Anterior cingulate cortex (tissue), 58 donors: ENCODE measurements around the gene GALNT2.

Experiments used
- DNase-seq, 58 donors: peaks; one replicate each; lab custom pipeline; 2025; lab: John Stamatoyannopoulos, UW

The GALNT2 gene

DNA sequence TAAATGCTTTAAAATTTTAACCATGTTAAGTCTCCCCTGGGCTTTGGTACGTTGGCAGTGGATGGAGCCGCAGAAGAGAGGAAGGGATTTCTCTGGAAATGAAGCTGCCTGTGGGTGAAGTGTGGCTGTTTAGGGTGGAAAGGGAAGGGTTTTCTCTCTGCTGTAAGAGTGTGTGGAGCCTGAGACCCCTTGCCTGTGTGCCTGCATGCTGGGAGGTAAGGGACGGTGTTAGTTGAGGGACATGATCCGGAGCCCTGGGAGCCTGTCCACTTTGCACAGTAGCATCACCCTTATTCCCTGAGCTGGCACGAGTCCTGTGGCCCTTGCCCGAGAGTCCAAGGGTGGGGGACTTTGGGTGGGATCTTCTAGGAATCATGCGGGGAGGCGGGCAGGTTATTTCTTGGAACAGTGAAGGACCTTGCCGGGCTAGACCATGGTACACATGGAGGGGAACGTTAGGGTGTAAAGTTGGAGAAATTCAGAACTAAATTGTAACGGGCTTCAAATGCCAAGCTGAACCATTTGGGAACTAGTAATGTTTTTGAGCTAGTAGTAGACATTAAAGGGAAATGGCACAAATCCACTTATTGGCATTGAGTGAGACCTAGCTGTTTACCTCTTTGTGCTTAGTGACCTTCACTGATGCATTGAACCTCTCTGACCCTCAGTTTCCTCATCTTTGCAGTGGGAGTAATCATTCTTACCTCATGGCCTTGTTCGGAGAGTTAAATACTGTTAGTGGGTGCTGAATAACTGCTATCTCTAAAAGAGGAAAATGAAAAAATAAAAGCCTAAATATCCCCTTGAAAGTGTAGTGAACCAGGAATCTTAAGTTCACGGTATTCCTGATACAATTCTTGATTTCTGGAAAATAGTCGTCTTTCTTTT, 3.5 kb downstream of the GALNT2 start:
- DNase-seq, result no peak

DNA sequence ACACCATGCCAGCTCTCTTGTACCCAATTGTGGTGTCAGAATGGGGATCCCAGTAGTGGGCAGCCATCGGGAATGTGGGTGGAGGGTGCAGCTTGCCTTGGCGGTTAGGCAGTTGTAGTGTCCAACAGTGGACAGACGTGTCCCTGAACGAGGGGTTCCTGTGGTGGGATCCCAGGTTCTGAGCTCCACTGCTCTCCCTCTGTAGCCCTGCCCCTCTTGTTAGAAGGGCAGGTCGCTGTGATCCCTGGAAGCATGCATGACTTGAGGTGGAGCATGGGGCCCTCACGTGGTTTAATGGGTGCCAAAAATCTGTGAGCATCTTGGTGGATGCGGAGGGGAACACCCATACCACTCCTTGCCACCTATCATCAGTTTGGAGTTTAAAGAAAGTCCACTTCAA, 4.3 kb downstream of the GALNT2 start:
- no peak for DNase-seq

DNA sequence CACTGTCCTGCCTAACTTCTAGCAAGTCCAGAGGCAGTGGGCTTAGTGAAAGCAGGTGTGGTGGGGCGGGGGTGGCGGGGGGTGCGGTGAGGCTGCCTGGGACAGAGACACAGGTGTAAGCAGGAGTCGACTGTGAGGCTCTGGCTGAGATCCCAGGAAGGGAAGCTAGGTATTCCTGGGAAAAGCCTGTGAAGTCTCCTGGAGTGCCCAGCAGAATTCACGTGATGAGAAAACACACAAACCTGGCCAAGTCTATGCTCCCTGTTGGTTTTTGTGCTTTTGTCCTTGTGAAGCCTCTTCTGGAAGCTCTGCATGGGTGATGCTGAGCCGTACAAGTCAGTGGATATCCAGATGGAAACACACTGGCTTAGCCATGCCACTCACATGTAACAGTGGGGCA, 5.3 kb downstream of the GALNT2 start:
- DNase-seq, result no peak

DNA sequence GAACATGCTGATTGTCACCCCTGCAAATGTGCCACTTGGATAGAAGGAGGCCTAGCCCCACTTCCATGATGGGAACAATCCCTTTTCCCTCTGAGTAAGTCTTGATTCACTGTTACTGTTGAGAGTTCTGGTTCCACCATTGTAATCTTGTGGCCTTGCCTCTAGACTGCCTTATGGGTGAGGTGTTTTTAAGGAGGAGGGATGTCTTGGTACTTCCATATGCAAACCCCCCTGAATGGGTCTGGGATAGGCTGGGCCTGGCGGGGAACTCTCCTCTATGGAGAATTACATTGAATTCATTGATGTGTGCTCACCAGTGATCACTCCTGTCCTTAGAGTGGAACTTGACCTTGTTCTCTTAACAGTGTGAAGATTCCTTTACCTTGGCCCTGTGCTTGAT, 5.8 kb downstream of the GALNT2 start:
- DNase-seq, result no peak

DNA sequence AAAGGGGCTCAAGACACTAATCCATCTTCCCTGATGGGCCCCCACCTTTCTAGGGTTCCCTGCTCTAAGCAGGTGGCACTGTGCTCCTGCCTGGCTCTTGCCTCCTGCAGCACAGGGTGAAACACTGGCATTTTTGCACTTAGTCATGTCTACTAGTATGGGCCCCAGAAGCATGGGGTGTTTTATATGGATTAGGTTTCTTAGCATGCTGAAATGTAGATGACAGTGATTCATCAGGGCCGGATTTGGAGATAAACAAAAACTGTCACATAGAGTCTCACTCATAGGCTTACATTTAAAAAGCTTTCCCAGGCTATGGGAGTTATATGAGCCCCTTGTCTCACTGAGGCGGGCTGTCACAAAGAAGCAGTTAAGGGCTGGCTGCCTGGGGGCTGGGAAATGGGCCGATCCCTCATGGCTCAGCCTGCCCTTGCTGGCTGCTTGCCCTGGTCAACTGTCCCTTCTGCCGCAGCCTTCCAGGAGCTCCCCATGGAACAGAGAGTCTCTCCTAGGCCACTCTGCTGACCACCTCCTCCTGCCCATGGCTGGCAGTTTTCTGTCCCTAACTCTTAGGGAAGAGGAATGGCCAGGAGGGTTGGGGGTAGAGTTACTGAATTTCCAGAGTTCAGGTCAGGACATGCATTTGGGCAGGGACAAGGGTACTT, 6.5 kb downstream of the GALNT2 start:
- peak in 29 of 58 donors; percentile 6 to 79 (median 34) for DNase-seq

DNA sequence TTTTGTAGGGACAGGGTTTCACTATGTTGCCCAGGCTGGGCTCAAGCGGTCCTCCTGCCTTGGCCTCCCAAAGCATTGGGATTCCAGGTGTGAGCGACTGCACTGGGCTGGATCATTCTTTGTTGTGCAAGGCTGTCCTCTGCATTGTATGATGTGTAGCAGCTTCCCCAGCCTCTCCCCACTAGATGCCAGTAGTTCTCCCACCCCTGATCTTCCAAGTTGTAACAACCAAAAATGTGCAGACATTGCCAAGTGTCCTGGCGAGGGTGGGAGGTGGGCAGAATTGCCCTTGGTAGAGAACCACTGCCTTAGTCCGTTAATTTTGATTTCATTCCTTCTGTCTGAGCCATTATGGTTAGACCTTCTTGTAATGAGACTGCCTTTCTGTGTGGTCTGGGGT, 7.2 kb downstream of the GALNT2 start:
- no peak for DNase-seq

DNA sequence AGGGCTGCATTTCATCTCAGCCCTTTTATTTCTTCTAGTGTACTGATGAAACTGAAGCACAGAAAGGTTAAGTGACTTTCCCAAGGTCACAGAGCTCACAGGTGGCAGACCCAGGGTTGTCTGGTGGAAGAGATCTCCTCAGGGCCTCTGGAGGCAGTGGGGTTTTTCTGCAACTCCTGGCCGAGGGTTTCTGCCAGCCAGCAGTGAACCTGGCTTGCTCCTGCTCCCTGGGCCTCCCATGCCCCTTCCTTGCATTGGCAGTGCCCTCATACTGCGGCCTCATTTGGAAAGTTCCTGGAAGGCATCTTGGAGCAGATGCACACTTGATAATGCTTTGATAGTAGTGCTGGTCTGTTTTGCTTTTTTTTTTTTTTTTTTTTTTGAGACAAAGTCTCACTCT, 7.7 kb downstream of the GALNT2 start:
- DNase-seq, result no peak

DNA sequence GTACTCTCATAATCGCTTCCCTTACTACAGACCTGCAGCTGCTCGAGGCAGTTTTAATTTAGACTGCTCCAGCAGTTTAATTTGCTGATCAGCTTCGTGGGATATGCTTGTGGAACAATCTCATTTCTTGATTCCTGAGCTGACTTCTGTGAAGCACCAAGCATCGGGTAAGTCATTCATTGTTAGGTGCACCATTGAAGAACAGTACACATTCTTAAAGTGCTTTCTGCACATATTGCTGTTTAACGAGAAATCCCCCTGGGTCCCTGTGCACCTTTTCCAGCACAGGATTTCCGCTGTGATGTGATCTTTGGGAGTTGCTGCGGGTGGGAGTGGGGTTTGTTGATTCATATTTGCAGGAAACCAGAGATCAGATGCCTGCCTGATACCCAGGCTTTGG, 9.1 kb downstream of the GALNT2 start:
- DNase-seq, result no peak

DNA sequence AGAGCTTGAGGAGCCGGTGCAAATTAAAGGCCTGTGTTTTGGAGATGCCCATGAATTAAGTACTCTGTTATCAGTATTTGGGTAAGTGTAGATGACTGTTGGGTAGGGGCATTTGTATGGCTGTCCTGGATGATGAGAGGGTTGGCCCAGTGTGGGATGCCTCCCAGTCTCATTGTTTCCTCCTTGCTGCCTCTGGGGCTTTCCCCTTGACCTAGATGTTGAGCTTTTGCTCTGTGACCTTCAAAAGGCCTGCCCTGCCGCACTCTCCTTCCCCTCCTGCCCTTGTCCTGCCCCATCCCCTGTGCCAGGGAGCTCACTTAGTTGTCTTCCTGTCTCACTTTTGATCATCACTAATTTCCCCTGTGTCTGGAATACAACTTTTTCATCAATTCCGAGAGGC, 10.0 kb downstream of the GALNT2 start:
- no peak for DNase-seq

DNA sequence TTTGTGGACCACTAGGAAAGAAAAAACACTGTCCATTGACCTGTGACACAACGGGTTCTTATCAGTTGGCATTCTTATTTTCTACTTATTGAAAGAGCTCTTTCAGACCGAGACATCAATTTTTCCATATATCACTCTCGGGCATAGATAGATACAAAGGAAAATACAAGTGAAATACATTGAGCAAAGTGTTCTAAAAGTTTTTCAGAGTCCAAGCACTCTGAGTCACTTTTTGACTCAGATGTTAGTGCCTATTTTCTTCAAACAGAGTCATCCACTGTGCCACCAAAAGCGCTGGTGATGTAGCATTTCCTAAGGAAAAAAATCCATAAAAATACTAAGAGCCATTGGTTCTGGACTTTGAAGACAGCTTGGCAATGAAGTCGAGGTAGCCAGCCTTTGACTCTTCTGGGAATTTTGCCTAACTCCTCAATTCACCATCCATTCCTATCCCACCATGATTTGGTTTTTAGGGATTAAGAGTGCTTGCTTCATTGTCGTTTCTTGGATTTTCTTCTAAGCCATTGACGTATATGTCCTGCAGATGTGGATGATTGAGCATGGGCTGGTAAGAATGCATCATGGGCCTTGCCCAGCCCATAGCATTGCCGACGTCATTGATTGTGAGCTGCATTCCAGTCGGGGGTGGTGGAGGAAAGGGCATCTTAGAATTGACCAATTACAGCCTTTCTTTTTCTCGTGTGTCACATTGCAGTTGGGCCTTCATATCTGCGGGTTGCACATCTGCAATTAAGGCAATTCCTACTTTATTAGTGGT, 10.6 kb downstream of the GALNT2 start:
- no peak for DNase-seq

DNA sequence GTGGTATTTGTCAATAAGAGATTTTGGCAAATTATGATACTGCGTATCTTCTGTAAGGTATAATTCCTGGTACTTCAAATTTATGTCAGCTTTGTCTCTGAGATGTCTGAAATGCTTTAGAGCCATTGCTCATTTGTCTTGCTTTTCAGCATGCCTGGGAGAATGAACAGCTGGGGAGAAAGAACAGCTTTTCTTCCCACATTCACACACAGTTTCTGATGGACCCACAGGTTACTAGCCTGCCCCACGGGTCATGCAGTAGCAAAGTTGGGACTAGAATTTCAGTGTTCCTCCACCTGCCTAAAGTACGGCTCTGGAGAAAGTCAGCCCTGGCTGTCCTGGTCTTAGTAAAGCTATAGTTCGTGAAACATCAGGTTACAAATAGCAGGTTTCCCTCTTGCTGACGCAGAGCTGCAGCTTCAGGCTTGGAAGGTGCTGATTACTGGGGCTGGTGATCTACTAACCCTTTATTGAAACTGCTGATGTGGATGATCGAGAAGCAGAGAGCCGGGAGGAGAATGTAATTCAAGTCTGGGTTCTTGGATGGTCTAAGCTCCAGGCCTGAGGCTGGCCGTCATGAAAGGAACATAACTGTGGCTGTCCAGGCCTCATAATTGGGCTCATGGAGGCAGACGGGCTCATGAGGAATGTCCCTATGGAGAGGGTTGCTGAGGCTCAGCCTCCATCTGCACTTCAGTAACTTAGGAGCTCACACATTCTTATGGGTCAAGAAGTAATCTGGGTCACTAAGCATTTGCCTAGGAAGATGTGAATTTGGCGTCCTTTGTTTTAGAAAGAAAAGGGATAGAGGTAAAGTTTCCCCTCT, 12.4 kb downstream of the GALNT2 start:
- DNase-seq, result no peak

DNA sequence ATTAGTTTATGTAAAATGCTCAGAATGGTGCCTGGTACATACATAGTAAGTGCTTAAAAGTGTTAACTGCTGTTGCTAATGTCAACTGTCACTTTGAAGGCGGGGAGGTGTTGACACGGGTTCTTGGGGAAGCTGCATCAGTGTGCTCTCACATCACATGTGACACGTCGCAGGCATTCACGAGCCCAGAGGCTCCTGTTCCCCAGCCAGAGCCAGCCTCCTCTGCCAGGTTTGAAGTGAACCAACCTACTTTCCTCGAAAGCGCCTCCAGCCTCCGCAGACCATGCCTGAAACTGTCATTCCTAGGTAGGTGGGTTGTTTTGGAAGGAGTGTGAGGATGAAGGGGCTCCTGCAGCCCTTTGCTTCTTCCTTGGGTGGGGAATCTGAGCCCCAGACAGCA, 13.8 kb downstream of the GALNT2 start:
- DNase-seq, result peak in 1 of 58 donors; percentile 39

DNA sequence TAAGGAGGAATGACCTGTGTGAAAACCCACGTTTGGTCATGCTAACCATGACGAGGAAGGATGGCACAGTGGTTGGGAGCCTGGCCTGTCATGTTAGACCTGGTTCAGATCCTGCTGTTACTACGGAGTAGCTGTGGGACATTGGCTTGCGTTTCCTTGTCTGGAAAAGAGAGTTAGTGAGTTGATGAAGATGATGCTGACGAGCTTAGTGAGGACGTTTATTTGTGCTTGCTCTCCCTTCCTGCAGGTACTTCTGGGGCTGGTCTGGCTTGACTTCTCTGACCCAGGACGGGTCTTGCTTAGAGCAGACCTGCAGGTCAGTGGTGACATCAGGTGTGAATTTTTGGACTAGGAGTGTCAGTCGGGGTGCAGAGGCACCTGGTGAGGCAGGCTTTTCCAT, 14.7 kb downstream of the GALNT2 start:
- no peak for DNase-seq

DNA sequence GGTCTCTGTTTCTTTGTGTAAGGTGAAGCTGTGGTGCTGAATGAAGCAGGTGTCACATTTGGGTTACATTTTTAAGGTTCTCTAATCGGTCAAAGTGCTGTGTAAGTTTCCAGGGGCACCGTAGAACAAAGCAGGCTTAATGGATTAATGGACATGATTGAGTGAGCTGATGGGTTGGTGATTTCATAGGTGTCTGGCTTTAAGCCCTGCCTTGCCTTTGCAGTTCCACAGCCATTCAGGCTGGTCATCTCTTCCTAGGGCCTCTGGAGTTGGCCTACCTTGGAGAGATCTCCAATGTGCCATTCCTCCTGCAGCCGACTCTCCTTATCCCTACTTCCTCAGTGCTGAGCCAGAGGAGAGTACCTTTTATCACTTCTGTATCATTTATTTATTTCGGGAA, 15.2 kb downstream of the GALNT2 start:
- no peak for DNase-seq

DNA sequence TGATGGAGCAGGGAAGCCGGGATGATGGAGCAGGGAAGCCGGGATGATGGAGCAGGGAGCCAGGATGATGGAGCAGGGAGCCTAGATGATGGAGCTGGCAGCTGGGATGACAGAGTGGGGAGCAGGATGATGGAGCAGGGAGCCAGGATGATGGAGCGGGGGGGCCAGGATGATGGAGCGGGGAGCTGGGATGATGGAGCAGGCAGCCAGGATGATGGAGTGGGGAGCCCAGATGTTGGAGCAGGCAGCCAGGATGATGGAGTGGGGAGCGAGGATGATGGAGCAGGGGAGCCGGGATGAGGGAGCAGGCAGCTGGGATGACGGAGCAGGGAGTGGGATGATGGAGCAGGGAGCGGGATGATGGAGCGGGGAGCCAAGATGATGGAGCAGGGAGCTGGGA, 16.0 kb downstream of the GALNT2 start:
- DNase-seq, result no peak

DNA sequence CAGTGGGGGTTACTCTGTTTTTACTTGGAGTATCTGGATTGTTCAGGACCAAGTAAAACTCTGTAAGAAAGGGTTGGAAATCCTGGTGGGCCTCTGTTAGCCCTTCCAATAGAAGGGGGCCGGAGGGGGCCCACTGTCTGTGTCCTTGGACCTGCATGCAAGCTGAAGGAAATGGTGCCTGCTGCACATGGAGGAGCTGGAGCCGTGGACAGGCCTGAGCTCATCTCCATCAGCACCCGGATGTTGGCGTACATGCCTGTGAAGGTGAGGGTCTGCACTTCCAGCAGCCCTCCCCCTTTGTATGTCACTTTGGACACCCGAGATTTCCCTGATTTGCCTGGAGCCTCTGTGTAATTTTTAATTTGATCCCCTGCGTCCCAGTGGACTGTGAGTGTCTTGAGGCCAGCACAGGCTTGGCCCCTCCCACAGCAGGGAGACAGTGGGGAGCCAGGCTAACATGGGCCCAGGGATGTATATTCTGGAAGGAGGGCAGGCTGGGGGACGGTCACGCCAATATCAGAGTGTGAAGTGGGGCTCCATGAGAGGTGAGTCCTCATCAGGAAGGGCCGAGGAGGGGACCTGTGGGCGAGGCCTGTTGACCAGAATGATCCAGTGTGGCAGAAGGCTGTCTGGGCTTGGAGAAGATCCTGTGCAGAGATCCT, 16.8 kb downstream of the GALNT2 start:
- no peak for DNase-seq

DNA sequence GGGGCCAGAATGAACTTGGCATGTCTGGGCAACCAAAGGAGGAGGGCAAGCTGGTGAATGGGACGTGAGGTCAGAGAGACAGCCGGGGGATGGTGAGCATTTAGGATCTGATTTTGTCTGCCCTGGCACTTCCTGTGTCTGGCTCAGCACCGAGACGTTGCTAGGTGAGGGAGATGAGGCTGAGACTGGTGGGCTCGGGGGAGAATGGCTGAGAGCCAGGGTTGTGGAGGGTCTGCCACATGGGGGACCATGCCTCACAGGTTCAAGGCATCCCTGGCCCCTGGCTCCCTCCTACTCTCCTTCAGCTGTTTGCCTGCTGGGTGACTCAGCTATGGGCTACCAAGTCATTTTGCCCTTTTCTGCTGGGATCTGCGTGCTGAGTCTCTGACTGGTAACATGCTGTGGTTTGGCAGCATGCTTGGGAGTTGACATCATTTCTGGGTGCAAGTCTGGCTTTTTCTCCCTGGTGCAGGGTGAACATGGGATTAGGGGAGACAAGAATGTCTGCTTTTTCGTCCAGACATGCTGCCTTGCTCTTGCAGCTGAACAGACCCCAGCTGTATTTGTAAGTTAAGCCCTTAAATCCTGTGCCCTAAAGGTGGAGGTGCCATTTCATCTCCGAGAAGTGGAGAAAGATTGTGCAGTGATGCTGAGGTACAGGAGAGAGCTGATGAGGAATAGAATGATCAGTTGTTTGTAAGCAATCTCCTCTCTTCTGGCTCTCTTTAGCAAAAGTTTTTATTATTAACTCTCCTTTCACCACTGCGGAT, 17.6 kb downstream of the GALNT2 start:
- DNase-seq, result peak in 4 of 58 donors; percentile 26 to 67 (median 35)

DNA sequence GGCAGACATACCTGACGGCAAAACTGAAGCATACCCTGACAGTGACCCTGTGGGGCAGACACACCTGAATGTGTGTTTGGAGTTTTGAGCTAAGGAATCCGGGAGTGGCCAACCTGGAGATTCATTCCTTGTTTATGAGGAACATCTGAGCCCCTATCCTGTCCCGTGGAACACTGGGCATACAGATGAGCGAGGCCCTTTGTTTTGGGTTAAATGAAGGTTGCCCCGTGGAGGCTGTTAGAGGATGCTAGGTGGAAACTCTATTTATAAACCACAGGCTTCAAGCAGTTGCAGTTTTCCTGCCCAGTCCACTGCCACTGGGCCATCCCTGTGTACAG, 18.1 kb downstream of the GALNT2 start:
- no peak for DNase-seq

DNA sequence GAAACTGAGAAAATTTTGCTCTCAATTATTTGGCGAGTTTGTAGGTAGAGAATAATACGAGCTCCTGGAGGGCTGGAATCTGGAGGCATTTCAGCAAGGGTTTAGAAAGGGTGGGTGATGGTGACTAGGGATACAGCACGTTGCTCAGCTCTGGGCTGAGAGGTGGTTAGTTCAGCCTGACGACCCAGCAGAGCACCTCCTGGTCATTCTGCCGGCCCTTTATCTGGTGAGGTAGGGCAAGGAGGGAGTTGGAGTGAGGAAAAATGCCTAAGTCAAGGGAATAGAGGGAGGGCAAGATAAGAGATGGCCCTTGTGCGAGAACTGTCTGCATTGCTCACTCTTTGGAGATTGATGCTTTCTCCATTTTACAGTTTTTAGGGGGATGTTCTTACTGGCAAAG, 19.1 kb downstream of the GALNT2 start:
- no peak for DNase-seq
